ENCODE data around the gene PDCL2. TPM values are rescaled to one million over a fixed set of nuclear protein-coding genes. Genes with fewer than 3 reads are reported as not detected.

PDCL2 gene
- total RNA-seq, 1 experiment from 2014 or later, result not detected

DNA sequence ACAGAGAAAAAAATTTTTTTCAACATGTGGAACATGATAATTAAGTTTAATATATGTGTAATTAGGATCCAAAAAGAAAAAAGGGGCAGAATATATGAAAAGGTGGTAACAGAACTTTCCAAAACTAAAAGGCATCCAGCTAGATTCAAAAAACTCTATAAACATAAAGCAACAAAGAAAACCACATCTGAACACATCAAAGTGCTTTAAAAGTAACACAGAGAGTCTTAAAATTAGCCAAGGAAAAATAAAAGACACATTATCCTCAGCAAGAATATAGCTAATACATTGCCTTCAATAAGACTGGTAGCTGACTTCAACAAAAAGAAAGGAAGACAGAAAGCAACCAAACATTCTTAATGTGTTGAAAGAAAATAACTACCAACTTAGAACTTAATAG, 53.5 kb downstream of the PDCL2 start:
- DNase-seq (ENCODE audit: low read depth), result no peak

- DNase-seq (ENCODE audit: low read depth), result no peak
Observed at GRCh38 chr4:55534306-55534705, 57.7 kb downstream of the PDCL2 start.

GRCh38 chr4:55530691-55531090, 61.4 kb downstream of the PDCL2 start:
- DNase-seq (ENCODE audit: low read depth), result no peak

DNA sequence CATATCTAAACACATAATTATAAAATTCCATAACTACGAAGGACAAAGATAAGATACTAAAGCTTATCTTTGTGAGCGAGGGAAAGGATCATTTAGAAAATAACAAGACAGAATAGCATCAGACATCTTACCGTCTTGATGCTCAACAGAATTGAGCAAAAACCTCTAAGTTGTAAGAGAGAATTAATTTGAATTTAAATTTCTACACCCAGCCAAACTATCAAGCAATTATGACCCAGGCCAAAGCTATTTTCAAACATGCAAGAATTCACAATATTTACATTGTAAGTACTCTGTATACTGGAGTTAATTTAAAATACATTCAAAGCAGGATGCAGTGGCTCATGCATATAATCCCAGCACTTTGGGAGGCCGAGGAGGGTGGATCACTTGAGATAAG, 61.9 kb downstream of the PDCL2 start:
- DNase-seq (ENCODE audit: low read depth), result no peak

GRCh38 chr4:55528491-55528890, 63.6 kb downstream of the PDCL2 start:
- DNase-seq (ENCODE audit: low read depth), result no peak

- no peak for DNase-seq (ENCODE audit: low read depth)
Observed at GRCh38 chr4:55524844-55525571, 67.0 kb downstream of the PDCL2 start.

- no peak for DNase-seq (ENCODE audit: low read depth)
Observed at GRCh38 chr4:55518442-55518841, 73.6 kb downstream of the PDCL2 start.

DNA sequence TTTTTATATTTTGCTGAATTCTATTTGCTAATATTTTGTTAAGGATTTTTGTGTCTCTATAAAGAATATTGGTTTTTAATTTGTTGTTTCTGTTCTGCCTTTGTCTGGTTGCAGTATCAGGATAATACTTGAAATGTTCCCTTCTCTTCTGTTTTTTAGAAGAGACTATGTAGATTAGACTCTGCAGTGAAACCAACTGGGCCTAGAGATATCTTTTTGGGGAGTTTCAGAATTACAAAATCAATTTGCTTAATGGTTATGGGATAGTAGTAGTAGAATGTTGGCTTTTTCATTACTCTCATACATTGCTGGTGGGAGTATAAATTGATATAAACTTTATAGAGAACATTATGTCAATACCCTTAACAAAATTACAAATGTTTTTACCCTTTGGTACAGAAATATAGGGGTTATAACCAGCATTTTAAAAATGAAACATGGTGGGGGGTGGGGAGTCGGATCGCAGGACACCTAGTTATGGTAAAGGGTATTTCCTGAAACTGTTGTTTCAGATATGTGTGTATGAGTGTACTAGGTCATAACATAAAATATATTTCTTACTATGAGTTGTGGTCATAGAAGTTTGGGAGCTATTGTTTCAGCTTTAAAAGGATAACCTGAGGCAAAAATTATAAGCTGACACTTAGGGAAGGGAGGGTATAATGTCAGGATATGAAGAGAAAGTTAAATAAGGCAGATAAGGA, 74.4 kb downstream of the PDCL2 start:
- DNase-seq (ENCODE audit: low read depth), result no peak

GRCh38 chr4:55512922-55513571, 79.0 kb downstream of the PDCL2 start:
- DNase-seq (ENCODE audit: low read depth), result no peak

DNA sequence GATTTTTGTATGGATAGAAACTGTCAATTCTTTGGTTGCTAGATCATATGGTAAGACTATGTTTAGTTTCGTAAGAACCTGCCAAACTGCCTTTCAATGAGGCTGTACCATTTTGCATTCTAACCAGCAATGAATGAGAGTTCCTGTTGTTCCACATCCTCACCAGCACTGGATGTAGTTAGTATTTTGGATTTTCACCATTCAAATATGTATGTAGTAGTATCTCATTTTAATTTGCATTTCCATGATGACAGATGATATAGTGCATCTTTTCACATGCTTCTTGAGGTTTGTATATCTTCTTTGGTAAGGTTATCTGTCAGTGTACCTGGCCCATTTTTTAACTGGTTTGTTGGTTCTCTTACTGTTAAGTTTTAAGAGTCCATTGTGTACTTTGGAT, 80.0 kb downstream of the PDCL2 start:
- DNase-seq (ENCODE audit: low read depth), result no peak

- DNase-seq (ENCODE audit: low read depth), result no peak
Observed at GRCh38 chr4:55510685-55511084, 81.4 kb downstream of the PDCL2 start.

DNA sequence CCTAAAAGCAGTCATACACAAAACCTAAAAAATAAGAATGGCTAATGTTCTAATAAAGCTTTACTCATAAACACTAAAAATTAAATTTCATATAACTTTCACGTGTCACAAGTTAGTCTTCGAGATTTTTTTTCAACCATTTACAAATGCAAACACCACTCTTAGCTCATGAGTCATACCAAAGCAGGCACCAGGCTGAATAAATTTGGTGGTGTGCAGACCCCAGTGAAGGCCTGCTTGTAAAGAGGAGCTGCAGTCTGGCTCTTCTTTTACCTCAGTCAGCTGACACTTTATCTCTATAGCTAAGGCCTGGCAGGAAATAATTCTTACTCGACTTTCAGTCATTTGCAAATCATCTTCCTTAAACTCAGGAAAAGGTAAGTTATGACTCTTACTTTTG, 82.8 kb downstream of the PDCL2 start:
- peak; percentile 5 for DNase-seq (ENCODE audit: low read depth)

DNA sequence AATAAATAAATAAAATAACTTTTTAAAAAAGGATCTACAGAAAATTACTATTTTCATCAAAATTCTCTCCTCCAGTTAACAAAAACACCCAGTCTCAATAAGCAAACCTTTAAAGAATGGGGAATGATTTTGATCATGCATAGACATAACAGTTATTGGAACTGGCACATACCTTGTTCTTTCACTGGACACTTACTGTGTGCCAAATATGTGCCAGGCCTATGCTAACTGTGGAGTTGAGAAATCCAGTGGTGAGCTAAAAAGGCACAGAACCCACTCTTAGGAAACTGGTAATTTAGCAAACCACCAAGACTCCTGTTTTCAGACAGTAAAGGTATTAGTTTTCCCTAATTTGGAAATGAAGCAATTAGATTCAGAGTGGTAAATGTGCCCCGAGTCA, 84.4 kb downstream of the PDCL2 start:
- no peak for DNase-seq (ENCODE audit: low read depth)

Other genes with a start within 250 kb of the PDCL2 start
- gene SRD5A3, start 246.0 kb downstream of the PDCL2 start, total RNA-seq (2014; rRNA removed; shearing (Covaris generic)), result 4.1 and 4.7 TPM in 2 replicates
- gene TMEM165, start 196.3 kb downstream of the PDCL2 start, total RNA-seq (2014; rRNA removed; shearing (Covaris generic)), result 132 and 143 TPM in 2 replicates
- 14.1 and 16.8 TPM in 2 replicates for gene CLOCK, start 45.3 kb downstream of the PDCL2 start, total RNA-seq (2014; rRNA removed; shearing (Covaris generic))
- gene NMU, start 44.1 kb upstream of the PDCL2 start, total RNA-seq (2014; rRNA removed; shearing (Covaris generic)), result 5.2 and 9.6 TPM in 2 replicates
- not detected in 2 replicates for gene EXOC1L, start 227.5 kb upstream of the PDCL2 start, total RNA-seq (2014; rRNA removed; shearing (Covaris generic))

Data from M059J (cell line).